Measurements from ENCODE around the gene COBL.

COBL gene

DNA sequence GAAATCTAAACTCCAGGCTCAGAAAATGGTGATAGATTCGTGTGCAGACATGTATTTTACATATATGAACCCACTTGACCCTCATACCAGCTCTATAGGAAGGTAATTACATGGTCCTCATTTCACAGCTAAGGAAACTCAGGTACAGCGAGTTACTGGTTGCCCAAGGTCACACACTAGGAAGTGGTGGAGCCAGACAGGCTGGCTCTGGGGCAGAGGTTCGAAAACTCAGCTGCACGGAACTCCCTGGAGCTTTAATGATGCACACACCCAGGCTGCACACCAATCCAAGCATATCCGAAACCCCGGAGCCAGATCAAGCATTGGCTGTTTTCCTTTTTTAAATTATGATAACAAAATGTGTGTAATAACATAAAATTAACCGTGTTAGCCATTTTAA is 172.4 kb downstream of the COBL start:
- Mint-ChIP-seq H3K36me3 (ENCODE audit: low read depth) (peaks cover 7% of the 10 kb centered on the region), H3K4me3 (no peak overlapping the region), H3K27me3 (ENCODE audit: low read depth) (peaks cover 5% of the 10 kb centered on the region), H3K9me3 (peaks cover 16% of the 10 kb centered on the region), H3K27ac (no peak overlapping the region), H3K4me1 (no peaks in the 10 kb centered on the region)
- TF ChIP-seq, protein P1, sequence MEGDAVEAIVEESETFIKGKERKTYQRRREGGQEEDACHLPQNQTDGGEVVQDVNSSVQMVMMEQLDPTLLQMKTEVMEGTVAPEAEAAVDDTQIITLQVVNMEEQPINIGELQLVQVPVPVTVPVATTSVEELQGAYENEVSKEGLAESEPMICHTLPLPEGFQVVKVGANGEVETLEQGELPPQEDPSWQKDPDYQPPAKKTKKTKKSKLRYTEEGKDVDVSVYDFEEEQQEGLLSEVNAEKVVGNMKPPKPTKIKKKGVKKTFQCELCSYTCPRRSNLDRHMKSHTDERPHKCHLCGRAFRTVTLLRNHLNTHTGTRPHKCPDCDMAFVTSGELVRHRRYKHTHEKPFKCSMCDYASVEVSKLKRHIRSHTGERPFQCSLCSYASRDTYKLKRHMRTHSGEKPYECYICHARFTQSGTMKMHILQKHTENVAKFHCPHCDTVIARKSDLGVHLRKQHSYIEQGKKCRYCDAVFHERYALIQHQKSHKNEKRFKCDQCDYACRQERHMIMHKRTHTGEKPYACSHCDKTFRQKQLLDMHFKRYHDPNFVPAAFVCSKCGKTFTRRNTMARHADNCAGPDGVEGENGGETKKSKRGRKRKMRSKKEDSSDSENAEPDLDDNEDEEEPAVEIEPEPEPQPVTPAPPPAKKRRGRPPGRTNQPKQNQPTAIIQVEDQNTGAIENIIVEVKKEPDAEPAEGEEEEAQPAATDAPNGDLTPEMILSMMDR (IDR thresholded peaks at IDR 0.05; ENCODE audit: unreplicated experiment in 3 of 3): no peak

DNA sequence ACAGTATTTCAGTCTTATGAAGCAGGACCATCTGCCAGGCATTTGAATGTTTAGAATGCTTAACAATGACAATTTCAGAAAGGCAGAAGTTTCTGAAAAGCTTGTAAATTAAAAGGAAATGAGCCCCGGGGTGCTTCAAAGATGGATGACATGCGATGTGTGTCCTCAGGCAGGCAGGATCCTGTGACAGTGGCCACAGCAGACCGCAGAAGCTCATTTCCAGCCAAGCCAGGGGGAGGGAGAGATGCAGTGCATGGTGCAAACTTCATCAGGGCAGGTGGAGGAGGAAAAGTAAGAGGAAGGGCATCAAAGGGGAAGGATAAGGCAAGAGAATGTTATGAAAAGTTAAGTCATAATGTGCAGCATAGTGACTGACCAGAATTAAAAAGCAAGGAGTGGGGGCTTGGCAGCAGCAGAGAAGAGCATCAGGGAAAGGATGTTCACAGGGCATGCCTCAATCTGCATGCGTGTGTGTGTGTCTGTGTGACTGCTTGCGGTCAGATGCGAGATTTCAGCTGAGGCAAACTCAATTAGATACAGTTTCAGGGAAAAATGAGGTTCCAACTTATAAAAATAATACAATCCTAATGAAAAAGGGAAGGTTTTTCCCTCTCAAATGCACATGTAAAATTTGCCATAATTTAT is 173.7 kb downstream of the COBL start:
- Mint-ChIP-seq H3K4me3 (no peak overlapping the region), H3K4me1 (no peaks in the 10 kb centered on the region), H3K27me3 (ENCODE audit: low read depth) (peaks cover 9% of the 10 kb centered on the region), H3K9me3 (peaks cover 4% of the 10 kb centered on the region), H3K36me3 (ENCODE audit: low read depth) (peaks cover 3% of the 10 kb centered on the region), H3K27ac (no peak overlapping the region)
- TF ChIP-seq, protein P1 (IDR thresholded peaks at IDR 0.05; ENCODE audit: unreplicated experiment in 3 of 3): no peak

DNA sequence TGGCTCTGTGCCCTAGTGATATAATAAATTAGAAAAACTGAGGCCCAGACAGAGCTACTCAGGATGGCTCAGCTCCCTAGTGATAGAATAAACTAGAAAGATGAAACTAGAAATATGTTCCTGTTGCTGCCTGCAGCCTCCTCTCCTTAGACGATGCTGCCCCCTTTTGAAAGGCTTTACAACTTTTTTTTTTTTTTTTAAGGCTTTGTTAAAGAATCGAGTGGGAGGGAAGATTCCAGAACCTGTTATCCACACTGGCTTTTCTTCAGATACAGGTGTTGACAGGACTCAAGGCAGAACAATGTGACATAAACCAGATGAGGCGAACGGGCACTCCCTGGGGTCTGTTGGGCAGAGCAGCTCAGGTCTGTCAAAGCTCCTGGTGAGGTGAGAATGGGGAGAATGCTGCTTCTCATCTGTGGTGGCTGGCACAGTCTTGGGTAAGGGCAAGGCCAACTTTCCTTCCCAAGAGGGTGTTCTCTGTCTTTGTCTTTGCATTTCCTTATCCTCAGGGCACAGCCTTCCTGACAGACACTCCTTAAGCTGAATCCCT is 175.1 kb downstream of the COBL start:
- no peak overlapping the region for H3K4me3 Mint-ChIP-seq
- H3K9me3 Mint-ChIP-seq: no peaks in the 10 kb centered on the region
- H3K27ac Mint-ChIP-seq: peak overlapping the region in 1 of 3 experiments; percentile 40
- TF ChIP-seq, protein P1 (IDR thresholded peaks at IDR 0.05; ENCODE audit: unreplicated experiment in 3 of 3): peak; percentile 53 to 57 (median 54)
- peaks cover 9% of the 10 kb centered on the region for H3K27me3 Mint-ChIP-seq (ENCODE audit: low read depth)
- no peaks in the 10 kb centered on the region for H3K36me3 Mint-ChIP-seq (ENCODE audit: low read depth)
- no peaks in the 10 kb centered on the region for H3K4me1 Mint-ChIP-seq

DNA sequence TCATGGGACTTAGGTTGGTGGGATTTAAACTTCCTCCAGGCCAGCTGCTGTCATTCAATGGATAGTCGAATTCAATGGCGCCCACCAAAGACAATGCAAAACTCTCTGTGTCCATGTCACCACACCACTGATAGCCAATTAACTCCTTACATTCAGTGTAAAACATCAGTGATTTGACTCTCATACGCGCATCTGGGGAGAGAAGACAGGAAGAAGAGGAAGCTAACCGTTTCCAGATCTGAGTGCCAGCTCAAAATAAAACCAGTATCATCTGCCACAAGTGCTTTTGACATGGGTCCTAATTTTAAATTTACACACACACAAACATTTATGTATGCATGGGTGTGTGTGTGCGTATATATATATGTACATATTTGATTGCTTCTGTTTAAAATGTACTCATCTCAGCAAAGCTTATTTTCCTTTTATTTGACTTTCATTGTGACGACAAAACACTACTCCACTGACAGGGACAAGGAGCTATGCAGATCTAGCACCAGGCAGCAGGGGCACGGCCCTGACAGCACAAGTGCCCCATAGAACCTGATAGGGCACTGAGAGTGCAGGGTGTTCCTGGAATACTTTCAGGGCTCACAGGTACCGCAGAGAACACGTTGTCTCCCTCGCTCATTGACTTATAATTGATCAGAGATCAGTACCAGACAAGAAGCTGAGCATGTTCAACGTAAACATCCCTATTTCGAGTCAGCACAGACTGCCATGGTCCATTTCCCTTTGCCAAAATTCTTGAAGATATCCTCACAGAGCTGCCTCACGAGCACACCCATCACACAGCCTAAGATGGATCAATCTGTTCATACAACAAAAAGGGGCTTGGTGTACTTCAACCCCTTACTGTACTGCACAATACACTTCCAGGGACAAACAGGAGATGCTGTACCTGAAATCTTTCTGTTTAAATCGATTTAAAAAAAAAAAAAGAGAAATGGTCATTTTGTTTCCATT is 176.1 kb downstream of the COBL start:
- H3K27ac Mint-ChIP-seq: no peak overlapping the region
- no peak overlapping the region for H3K4me3 Mint-ChIP-seq
- TF ChIP-seq, protein P1 (IDR thresholded peaks at IDR 0.05; ENCODE audit: unreplicated experiment in 3 of 3): no peak
- H3K9me3 Mint-ChIP-seq: no peaks in the 10 kb centered on the region
- H3K36me3 Mint-ChIP-seq (ENCODE audit: low read depth): no peaks in the 10 kb centered on the region
- no peaks in the 10 kb centered on the region for H3K4me1 Mint-ChIP-seq
- H3K27me3 Mint-ChIP-seq (ENCODE audit: low read depth): peaks cover 9% of the 10 kb centered on the region

DNA sequence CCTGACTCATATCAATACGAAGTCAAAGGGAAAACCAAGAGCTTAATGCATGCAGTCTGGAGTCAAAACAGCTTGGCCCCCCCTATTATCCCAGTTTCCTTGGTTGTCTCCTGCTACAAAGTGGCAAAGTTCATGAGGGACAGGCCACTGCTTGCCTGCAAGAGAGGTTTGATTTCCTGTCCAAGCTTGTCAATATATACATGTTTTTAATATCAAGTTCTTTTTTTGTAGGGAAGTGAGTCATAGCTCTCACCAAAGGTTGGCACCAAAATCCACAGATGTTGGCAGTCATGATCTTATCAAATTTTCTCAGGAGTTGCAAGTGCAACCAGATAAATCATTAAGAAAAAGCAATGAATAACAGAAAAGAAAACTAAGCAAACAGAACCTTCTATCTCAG is 176.8 kb downstream of the COBL start:
- H3K27ac Mint-ChIP-seq: no peak overlapping the region
- no peaks in the 10 kb centered on the region for H3K4me1 Mint-ChIP-seq
- no peaks in the 10 kb centered on the region for H3K36me3 Mint-ChIP-seq (ENCODE audit: low read depth)
- H3K4me3 Mint-ChIP-seq: no peak overlapping the region
- H3K27me3 Mint-ChIP-seq (ENCODE audit: low read depth): peaks cover 9% of the 10 kb centered on the region
- no peaks in the 10 kb centered on the region for H3K9me3 Mint-ChIP-seq
- TF ChIP-seq, protein P1 (IDR thresholded peaks at IDR 0.05; ENCODE audit: unreplicated experiment in 3 of 3): no peak
